NCI-H1417 (cell line): ENCODE results near the gene ENTPD8.
"Not testable (repeated sequence)": the region's sequence is repeated elsewhere in the genome, so short reads cannot be mapped to it uniquely, and the experiment has no call there.

ENCODE experiments used
- DNase-seq, 3 experiments: peaks; one replicate each; lab custom pipeline; 2025; lab: John Stamatoyannopoulos, UW

The ENTPD8 gene

DNA sequence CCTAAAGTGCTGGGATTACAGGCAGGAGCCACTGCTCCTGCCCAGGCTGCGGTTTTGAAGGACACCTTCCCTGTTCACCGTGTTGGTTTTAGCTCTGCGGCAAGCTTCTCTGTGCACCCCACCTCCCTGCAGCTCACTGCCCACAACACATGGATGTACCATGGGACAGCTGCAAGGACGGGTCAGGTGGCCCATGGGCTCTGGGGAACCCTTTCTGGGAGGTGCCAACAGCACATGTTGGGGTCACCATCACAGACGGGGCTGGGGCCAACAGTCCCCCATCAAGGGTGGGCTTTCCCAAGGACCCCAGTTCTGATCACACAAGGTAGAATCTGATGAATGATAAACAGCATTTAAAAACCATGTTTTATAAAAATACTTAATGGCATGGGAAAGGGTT lies 25.7 kb downstream of the ENTPD8 start:
- no peak for DNase-seq

DNA sequence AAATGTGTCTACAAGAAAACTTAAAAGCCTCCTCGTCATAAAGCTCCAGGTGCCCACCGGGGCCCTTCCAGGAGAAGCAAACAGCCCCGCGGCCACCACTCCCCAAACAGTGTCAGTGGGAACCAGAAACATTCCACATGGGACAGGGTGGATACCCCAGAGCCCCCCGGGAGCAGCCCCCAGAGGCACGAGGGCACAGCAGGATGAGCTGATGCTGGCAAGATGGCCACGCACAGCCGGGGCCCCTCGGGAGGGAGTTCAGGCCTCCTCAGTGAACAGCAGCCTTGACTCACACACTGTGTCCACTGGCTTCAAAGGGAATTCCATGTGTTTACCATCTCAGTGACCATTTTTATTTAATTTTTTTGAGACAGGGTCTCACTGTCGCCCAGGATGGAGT lies 28.7 kb downstream of the ENTPD8 start:
- no peak for DNase-seq

GRCh38 chr9:137411645-137412380 lies 29.3 kb downstream of the ENTPD8 start:
- DNase-seq = no peak

GRCh38 chr9:137411260-137411644 lies 29.9 kb downstream of the ENTPD8 start:
- DNase-seq = no peak

DNA sequence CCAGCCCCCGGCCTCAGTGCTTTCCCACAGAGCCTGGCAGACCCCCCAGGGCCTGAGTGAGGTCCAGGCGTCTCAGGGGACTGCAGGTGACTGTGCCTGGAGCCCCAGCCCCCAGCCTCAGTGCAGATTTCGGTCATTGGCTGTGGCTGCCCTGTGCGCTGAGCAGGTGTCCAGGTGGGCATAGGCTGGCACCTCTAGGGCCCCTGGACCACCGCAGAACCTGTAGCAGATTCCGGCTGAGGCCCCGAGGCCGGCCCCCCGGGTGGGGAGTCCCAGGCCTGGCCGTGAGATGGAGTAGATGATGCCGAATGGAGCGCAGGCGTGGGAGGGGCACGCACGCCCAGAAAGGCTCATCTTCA lies 30.3 kb downstream of the ENTPD8 start:
- no peak for DNase-seq

- not testable (repeated sequence) for DNase-seq
Measured at GRCh38 chr9:137410236-137410890, 30.8 kb downstream of the ENTPD8 start.

DNA sequence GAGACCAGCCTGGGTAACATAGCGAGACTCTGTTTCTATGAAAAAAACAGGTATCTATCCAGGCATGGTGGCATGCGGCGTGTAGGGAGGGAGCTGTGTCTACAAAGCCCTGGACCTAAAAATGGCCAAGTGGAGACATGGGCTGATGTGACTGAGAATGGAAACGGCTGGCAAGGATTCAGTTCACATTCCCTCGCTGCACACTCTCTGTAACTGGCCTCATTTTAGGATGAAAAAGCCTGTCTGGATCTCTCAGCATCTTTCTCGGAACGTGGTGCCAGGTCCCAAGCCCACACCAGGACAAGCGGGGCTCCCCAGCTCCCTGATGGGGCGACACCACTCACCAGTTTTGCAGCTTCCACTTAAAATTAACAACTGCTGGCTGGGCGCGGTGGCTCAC lies 31.6 kb downstream of the ENTPD8 start:
- DNase-seq = no peak

- DNase-seq = no peak
Measured at GRCh38 chr9:137408651-137409405, 32.3 kb downstream of the ENTPD8 start.

DNA sequence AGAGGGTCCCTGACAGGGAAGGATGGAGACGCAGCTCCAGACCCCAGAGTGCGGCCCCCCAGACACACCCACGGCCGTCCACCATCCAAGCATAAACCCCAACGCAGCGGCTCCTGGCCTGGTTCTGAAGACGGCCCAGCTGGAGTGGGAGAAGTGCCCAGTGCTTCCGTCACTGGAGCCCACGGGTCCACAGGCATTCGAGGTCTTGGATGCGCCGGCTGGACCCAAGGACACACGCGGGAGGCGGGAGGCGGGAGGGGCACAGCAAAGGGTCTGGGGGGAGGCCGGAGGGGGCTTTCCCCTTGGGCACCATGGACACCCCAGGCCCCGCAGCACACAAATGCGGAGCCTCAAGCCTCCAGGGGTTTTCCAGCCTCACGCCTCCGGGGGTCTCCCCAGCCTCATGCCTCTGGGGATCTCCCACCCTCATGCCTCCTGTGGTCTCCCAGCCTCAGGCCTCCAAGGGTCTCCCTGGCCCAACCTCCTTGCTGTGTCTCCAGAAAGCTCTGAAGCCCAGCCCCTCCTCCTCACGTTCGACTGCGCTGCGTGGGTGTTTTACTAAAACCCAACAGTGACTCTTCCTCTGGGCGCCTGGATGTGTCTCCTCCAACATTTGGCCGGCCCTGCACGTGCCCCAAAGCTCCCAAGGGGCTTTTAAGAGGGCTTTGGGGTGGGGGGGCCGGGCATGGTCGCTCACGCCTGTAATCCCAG lies 33.4 kb downstream of the ENTPD8 start:
- DNase-seq = no peak

DNA sequence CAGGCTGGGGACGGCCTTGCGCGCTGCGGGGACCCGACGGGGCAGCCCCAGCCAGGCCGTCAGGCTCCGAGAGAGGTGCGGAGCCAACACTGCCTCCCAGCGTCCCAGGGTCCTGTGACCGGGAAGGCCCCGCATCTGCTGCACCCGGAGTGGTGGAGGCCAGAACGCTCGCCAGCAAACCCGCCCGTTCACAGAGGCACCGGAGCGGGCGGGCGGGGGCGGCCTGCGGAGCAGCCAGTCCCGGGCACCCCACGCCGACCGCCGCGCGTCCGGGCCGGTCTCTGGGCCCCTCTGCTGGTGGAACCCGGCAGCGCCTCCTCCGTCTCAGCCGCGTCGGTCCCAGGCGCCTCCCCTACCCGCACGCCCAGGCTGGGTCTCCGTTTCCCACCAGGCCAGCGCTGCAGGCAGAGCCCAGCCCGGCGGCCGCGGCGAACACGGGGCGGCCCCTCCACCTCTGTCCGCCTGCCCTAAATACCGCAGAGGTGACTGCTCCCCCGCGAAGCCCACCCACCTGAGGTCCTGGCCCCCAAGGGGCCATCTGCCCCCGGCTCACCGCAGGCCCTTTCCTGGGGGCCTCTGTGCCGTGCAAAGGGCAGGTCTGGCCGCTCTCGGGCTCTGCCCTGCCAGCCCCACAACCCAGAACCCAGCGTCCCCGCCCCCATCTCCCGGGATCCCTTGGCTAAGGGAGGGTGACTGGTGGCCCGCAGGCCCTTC lies 34.1 kb downstream of the ENTPD8 start:
- DNase-seq = peak in 2 of 3 experiments; percentile 41 to 54

DNA sequence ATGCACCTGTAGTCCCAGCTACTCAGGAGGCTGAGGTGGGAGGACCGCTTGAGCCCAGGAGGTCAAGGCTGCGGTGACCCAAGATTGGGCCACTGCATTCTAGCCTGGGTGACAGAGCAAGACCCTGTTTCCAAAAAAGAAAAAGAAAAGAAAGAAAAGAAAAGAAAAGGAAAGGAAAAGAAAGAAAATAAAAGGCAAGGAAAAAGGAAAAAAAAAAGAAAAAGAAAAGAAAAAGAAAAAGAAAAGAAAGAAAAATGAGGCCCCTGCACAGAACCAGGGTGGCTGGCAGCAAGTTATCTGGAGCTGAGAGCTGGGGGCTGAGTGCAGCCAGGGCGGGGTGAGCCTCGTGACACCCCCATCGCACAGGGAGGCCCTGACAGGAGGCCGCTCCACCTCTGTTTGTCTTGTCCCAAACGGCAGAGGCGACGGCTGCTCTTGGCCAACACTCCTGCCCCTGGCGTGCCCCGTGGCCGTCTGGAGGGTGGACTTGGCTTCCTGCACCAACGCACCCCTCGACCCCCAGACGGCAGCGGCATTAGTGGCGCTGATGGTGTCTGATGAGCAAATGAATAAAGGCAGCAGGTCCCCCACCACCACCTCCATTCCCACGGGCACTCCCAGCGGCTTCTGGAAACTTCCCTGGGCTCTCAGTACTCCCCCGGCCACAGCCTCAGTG lies 34.9 kb downstream of the ENTPD8 start:
- no peak for DNase-seq

DNA sequence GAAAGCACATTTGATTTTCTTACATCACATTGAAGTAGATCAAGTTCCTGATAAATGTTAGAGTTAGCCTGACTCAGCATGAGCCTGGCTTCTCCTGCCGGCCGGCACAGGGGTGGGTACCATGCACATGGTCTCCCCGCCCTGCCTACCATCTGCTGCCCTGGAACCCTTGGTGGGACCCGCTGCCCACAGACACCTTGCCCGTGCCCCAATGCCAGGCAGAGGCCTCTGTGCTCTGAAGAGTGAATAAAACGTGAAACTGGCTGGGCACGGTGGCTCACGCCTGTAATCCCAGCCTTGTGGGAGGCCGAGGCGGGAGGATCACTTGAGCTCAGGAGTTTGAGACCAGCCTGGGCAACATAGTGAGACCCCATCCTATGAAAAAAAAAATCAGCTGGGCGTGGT lies 35.5 kb downstream of the ENTPD8 start:
- no peak for DNase-seq

- DNase-seq = no peak
Measured at GRCh38 chr9:137404961-137405567, 36.1 kb downstream of the ENTPD8 start.

GRCh38 chr9:137403269-137403668 lies 37.9 kb downstream of the ENTPD8 start:
- DNase-seq = no peak

DNA sequence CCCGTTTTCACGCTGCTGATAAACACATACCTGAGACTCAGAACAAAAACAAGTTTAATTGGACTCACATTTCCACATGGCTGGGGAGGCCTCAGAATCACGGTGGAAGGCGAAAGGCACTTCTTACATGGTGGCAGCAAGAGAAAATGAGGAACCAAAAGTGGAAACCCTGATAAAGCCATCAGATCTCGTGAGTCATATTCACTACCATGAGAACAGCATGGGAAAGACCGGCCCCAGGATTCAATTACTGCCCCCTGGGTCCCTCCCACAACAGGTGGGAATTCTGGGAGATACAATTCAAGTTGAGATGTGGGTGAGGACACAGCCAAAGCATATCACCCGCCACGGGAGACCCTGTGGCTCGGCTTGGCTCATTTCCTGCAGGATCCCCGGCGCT lies 38.4 kb downstream of the ENTPD8 start:
- no peak for DNase-seq

DNA sequence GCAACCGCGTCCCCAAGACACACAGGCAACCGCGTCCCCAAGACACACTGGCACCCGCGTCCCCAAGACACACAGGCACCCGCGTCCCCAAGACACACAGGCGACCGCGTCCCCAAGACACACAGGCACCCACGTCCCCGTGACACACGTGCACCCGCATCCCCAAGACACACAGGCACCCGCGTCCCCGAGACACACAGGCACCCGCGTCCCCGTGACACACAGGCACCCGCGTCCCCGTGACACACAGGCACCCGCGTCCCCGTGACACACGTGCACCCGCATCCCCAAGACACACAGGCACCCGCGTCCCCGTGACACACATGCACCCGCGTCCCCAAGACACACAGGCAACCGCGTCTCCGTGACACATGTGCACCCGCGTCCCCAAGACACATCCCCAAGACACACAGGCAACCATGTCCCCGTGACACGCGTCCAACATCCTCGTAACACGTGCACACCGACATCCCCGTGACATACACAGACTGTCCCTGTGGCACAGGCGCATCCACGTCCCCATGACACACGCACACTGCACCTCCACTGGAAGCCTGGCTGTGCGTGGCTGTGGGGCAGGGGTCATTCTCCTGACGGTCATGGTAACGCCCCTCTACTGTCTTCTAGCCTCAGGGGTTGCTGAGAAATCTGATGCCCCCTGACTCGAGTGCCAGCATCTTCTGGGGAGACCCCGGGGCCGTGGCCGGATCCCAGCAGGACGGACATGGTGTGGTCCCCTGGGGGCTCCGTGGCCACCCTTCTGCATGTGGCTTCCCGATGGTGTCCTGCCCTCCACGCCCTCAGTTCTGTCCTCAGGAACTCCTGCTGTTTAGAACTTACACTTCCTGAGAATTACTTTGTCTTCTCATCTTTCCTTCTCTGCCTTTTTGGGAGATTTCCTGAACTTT lies 42.3 kb downstream of the ENTPD8 start:
- DNase-seq = no peak

GRCh38 chr9:137397675-137398423 lies 43.3 kb downstream of the ENTPD8 start:
- DNase-seq = no peak

DNA sequence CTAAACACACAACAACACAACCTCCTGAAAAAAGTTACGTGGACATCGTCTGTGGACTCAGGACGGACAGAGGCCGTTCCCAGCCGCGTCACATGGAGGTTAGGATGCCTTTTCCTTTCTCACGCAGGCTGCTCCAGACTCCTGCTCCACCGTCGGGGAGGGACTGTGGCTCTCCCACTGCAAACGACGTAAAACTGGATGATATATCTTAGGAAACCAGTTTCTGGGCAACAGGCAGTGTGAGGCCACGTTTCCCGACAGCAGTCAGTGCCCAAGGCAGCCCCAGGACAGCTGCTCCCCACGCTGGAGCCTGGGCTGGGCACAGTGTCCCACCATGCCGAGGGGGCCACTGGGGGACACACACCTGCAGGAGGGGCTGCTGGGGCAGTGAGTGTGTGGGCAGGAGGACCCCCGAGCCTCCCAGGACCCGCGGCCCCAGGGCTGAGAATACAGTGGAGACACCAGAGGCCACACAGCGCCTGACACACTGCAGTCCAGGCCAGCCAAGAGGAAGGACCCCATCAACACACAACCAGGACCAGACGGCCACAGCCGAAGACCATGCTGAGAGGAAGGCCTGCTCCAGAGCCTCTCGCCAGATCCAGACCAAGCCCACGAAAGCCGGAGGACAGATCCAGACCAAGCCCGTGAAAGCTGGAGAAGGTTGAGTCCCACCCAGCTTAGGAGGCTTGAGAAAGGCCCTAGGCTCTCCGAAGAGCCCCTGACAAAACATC lies 44.4 kb downstream of the ENTPD8 start:
- DNase-seq = no peak
